Hepatocyte (in vitro differentiated cells): ENCODE data around the gene PMAIP1. TPM values are rescaled to one million over a fixed set of nuclear protein-coding genes. Genes with fewer than 3 reads are reported as not detected.

Source experiments
- DNase-seq: peaks from one replicate; pipeline ENCODE4 v3.0.0-alpha.2; 2016; ENCODE audit warnings: low spot score
- H2AFZ ChIP-seq: fragments of 200-600 bp; sonication (generic); 2 replicates; pipeline ENCODE4 v1.6.0; 2016; ENCODE audit warnings: antibody characterized with exemption, mild to moderate bottlenecking
- H3K27ac ChIP-seq: fragments of 200-600 bp; sonication (generic); 2 replicates; pipeline ENCODE4 v1.5.1; 2016; ENCODE audit warnings: mild to moderate bottlenecking
- H3K27me3 ChIP-seq: fragments of 200-600 bp; sonication (generic); 2 replicates; pipeline ENCODE4 v1.6.1; 2016
- H3K36me3 ChIP-seq: fragments of 200-600 bp; sonication (generic); replicated peaks from 2 replicates; pipeline ENCODE4 v1.5.1; 2016; ENCODE audit warnings: low read depth; ENCODE audit not compliant: insufficient read depth
- H3K4me1 ChIP-seq: fragments of 200-600 bp; sonication (generic); 2 replicates; pipeline ENCODE4 v1.5.1; 2016; ENCODE audit warnings: mild to moderate bottlenecking, moderate library complexity; ENCODE audit not compliant: insufficient read depth
- H3K4me2 ChIP-seq: fragments of 200-600 bp; sonication (generic); 2 replicates; pipeline ENCODE4 v1.6.0; 2016
- H3K4me3 ChIP-seq: fragments of 200-600 bp; sonication (generic); 2 replicates; pipeline ENCODE4 v1.5.1; 2016; ENCODE audit warnings: mild to moderate bottlenecking
- H3K79me2 ChIP-seq: fragments of 200-600 bp; sonication (generic); 2 replicates; pipeline ENCODE4 v1.6.0; 2017; ENCODE audit warnings: mild to moderate bottlenecking
- H3K9me2 ChIP-seq: fragments of 200-600 bp; sonication (generic); replicated peaks from 2 replicates; pipeline ENCODE4 v1.6.0; 2017; ENCODE audit warnings: mild to moderate bottlenecking; ENCODE audit not compliant: insufficient read depth
- H3K9me3 ChIP-seq: fragments of 200-600 bp; sonication (generic); 2 replicates; pipeline ENCODE4 v1.5.1; 2016; ENCODE audit warnings: low read depth, mild to moderate bottlenecking
- H4K20me1 ChIP-seq: fragments of 200-600 bp; sonication (generic); 2 replicates; pipeline ENCODE4 v1.6.0; 2016; ENCODE audit warnings: mild to moderate bottlenecking; ENCODE audit not compliant: insufficient read depth, poor library complexity, severe bottlenecking
- EZH2 ChIP-seq: fragments of 200-600 bp; sonication (generic); IDR thresholded peaks from 2 replicates; pipeline ENCODE4 v1.6.1; 2016; ENCODE audit warnings: antibody characterized with exemption, mild to moderate bottlenecking, borderline replicate concordance
- EZH2phosphoT487 ChIP-seq: fragments of 200-600 bp; sonication (generic); IDR thresholded peaks from one replicate; pipeline ENCODE4 v1.6.1; 2018; ENCODE audit warnings: antibody characterized with exemption, mild to moderate bottlenecking, low read depth, moderate library complexity; ENCODE audit not compliant: unreplicated experiment, severe bottlenecking
- WGBS: methylation state at CpG from one replicate; pipeline ENCODE4 v1.1.6; 2016; ENCODE audit warnings: low lambda C conversion rate; ENCODE audit errors: missing lambda C conversion rate; 5-methylcytosine and 5-hydroxymethylcytosine counted together
- polyA plus RNA-seq: library from polyadenylated mRNA; unstranded; fragments of >200 nt; fragmentation: Nextera tagmentation; extraction: Ambion mirVana; gene quantifications from 2 replicates; pipeline ENCODE4 v1.2.1, GENCODE V29; 2016
- total RNA-seq: library from RNA; depleted of rRNA; stranded (reverse); fragments of >200 nt; gene quantifications from 2 replicates; pipeline ENCODE4 v1.2.3, GENCODE V29; 2014
- TF ChIP-seq, protein P1 (sequence below): fragments of 200-600 bp; sonication (generic); IDR thresholded peaks from 2 replicates; pipeline ENCODE4 v1.5.1; 2016; ENCODE audit warnings: antibody characterized with exemption, mild to moderate bottlenecking; ENCODE audit not compliant: poor library complexity

The PMAIP1 gene
- total and polyA plus RNA-seq, 2 experiments from 2014 or later: 7.7 to 10.2 TPM

DNA sequence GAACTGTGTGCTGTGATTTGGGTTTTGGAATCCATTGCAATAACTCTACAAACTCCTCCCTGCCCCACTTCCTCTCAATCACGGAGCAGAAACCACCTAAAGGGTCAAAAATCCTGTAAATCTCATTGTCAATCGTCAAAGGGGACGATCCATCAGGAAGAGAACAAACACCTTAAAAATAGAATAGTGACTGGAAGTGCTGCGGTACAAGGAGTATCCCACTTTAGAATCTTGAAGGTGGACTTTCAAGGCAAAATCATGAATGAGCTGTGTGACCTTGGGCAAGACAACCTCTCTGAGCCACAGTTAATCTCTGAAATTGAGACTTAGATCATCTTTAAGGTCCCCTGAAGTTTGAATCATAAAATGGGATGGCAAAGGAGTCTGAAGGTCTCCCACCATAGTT lies 5.9 kb downstream of the PMAIP1 start:
- WGBS: 81% methylated on average over 4 of the region's 4 CpGs
- Histone ChIP-seq H3K27ac (no peak overlapping the region), H3K9me3 (no peaks in the 10 kb centered on the region), H3K36me3 (no peaks in the 10 kb centered on the region), H3K4me1 (no peaks in the 10 kb centered on the region), H3K9me2 (no peaks in the 10 kb centered on the region), H3K27me3 (peaks cover 32% of the 10 kb centered on the region), H3K4me3 (no peak overlapping the region), H2AFZ (no peak overlapping the region), H4K20me1 (no peaks in the 10 kb centered on the region), H3K79me2 (no peaks in the 10 kb centered on the region), H3K4me2 (no peak overlapping the region)
- TF ChIP-seq, protein P1, sequence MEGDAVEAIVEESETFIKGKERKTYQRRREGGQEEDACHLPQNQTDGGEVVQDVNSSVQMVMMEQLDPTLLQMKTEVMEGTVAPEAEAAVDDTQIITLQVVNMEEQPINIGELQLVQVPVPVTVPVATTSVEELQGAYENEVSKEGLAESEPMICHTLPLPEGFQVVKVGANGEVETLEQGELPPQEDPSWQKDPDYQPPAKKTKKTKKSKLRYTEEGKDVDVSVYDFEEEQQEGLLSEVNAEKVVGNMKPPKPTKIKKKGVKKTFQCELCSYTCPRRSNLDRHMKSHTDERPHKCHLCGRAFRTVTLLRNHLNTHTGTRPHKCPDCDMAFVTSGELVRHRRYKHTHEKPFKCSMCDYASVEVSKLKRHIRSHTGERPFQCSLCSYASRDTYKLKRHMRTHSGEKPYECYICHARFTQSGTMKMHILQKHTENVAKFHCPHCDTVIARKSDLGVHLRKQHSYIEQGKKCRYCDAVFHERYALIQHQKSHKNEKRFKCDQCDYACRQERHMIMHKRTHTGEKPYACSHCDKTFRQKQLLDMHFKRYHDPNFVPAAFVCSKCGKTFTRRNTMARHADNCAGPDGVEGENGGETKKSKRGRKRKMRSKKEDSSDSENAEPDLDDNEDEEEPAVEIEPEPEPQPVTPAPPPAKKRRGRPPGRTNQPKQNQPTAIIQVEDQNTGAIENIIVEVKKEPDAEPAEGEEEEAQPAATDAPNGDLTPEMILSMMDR: no peak
- TF ChIP-seq EZH2 (no peak), EZH2phosphoT487 (no peak)
- DNase-seq: no peak

DNA sequence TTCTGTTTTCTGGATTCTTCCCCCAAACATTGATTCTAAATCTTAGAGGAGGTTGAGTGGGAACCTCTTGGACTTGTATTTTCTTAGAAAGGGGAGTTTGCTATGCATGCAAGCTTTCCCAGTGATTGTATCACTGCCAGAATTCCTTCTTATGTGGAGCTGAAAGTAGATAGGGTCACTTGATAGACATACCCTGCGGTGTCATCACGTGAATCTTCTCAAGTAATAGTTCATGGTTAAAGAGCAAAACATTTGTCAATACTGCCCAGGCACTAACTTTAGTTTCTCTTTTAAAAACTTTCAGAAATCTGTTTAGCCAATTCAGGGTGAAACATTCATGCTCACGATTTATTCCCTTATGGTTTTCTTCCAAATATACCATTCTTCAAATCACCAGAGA lies 6.4 kb downstream of the PMAIP1 start:
- no peaks in the 10 kb centered on the region for H4K20me1 ChIP-seq
- no peaks in the 10 kb centered on the region for H3K9me3 ChIP-seq
- H3K27ac ChIP-seq: no peak overlapping the region
- H3K79me2 ChIP-seq: no peaks in the 10 kb centered on the region
- no peaks in the 10 kb centered on the region for H3K4me1 ChIP-seq
- H3K4me2 ChIP-seq: no peak overlapping the region
- H3K36me3 ChIP-seq: no peaks in the 10 kb centered on the region
- DNase-seq: no peak
- no peak overlapping the region for H3K4me3 ChIP-seq
- WGBS: 91% methylated on average over 3 of the region's 3 CpGs
- TF ChIP-seq EZH2phosphoT487 (no peak), EZH2 (no peak)
- TF ChIP-seq, protein P1: no peak
- H2AFZ ChIP-seq: no peak overlapping the region
- no peaks in the 10 kb centered on the region for H3K9me2 ChIP-seq
- peaks cover 30% of the 10 kb centered on the region for H3K27me3 ChIP-seq

DNA sequence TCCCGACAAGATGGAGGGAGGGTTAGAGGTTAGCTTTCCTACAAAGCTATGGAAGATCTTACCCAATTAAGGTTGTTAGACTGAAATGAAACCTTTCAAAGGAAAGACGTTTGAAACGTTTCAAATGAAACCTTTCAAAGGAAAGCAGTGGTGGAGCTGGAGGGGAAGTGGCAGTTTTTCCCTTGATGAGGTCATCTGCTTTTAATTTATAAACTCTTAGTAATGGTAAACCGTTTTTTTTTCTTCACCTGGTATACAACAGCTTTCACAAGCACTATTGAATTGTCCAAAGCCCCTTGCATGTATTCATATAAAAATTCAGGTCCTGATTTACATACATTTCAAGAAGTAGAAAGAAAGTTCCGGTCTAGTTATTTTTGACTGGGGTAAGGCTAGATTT lies 7.4 kb downstream of the PMAIP1 start:
- Histone ChIP-seq H2AFZ (no peak overlapping the region), H3K27me3 (peaks cover 24% of the 10 kb centered on the region), H4K20me1 (no peaks in the 10 kb centered on the region), H3K36me3 (no peaks in the 10 kb centered on the region), H3K79me2 (no peaks in the 10 kb centered on the region), H3K4me3 (no peak overlapping the region), H3K9me3 (no peaks in the 10 kb centered on the region), H3K4me2 (no peak overlapping the region), H3K27ac (no peak overlapping the region), H3K4me1 (no peaks in the 10 kb centered on the region), H3K9me2 (no peaks in the 10 kb centered on the region)
- TF ChIP-seq, protein P1: no peak
- TF ChIP-seq EZH2 (no peak), EZH2phosphoT487 (no peak)
- WGBS: 58% methylated on average over 5 of the region's 5 CpGs
- DNase-seq: no peak

DNA sequence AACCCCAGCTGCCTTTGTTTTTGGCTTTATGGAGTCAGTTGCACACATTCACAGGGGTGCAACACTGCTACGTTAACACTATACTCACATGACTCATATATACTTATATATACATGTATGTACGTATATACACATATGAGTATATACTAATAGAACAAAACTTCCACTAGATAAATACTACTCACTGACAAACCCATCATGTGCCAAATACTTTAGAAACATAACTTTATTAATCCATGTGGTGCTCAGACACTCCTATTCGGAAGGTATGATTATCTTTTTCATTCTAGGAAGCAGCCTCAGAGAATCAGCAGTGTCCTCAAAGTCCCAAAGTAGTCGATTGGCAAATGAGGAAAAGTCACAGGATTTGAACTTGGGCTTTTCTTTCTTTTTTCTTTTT lies 7.9 kb downstream of the PMAIP1 start:
- no peaks in the 10 kb centered on the region for H3K4me1 ChIP-seq
- H4K20me1 ChIP-seq: no peaks in the 10 kb centered on the region
- H3K27ac ChIP-seq: no peak overlapping the region
- no peak overlapping the region for H3K4me3 ChIP-seq
- H3K9me3 ChIP-seq: no peaks in the 10 kb centered on the region
- 87% methylated on average over 4 of the region's 4 CpGs for WGBS
- DNase-seq: no peak
- peaks cover 24% of the 10 kb centered on the region for H3K27me3 ChIP-seq
- H3K79me2 ChIP-seq: no peaks in the 10 kb centered on the region
- H3K36me3 ChIP-seq: no peaks in the 10 kb centered on the region
- no peak overlapping the region for H3K4me2 ChIP-seq
- no peaks in the 10 kb centered on the region for H3K9me2 ChIP-seq
- TF ChIP-seq, protein P1: no peak
- no peak for TF ChIP-seq EZH2phosphoT487
- no peak for TF ChIP-seq EZH2
- no peak overlapping the region for H2AFZ ChIP-seq
